DOHH2 (cell line): ENCODE data around the gene RRBP1.

Experiments used
- EZH2phosphoT487 ChIP-seq: fragments of 200-600 bp; sonication (generic); IDR thresholded peaks from 2 replicates; pipeline ENCODE4 v1.6.1; 2017; ENCODE audit warnings: borderline replicate concordance, mild to moderate bottlenecking, antibody characterized with exemption, low read length, moderate library complexity, mixed read lengths
- TF ChIP-seq, protein P1 (sequence below): fragments of 200-600 bp; sonication (generic); IDR thresholded peaks from one replicate; pipeline ENCODE4 v1.5.1; 2014; ENCODE audit warnings: antibody characterized with exemption, mild to moderate bottlenecking, low read depth, low read length; ENCODE audit not compliant: poor library complexity, severe bottlenecking

DNA sequence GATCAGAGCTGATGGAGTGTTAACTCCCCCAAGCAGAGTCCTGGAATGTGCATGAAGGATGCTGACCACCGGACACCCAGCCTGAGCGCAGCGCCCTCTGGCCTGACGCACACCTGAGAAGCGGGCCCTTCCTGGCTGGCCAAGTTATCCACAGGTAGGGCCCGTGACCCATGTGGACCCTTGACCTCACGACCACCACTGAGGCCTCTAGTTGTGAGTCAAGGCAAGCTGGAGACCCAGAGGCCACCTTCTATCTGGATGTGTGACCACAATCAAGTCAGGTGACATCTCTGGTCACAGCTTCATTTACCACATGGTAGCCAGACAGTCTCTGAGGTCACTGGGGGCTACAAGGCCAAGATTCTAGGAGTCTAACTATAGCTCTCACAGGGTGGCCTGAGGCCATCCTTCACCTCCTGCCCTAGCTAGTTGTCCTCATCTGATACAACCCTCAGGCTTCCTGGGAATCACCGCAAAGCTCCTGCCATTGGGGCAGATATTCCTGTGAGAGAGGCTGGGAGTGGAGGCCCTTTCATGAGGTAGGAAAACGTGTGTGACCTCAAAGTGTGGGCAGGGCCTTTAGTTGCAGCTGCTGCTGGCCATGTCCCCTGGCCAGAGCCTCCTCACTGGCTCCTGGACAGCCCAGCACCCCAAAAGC is 59.1 kb downstream of the RRBP1 start:
- TF ChIP-seq, protein P1, sequence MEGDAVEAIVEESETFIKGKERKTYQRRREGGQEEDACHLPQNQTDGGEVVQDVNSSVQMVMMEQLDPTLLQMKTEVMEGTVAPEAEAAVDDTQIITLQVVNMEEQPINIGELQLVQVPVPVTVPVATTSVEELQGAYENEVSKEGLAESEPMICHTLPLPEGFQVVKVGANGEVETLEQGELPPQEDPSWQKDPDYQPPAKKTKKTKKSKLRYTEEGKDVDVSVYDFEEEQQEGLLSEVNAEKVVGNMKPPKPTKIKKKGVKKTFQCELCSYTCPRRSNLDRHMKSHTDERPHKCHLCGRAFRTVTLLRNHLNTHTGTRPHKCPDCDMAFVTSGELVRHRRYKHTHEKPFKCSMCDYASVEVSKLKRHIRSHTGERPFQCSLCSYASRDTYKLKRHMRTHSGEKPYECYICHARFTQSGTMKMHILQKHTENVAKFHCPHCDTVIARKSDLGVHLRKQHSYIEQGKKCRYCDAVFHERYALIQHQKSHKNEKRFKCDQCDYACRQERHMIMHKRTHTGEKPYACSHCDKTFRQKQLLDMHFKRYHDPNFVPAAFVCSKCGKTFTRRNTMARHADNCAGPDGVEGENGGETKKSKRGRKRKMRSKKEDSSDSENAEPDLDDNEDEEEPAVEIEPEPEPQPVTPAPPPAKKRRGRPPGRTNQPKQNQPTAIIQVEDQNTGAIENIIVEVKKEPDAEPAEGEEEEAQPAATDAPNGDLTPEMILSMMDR: no peak
- no peak for TF ChIP-seq EZH2phosphoT487
